Activated CD4-positive, alpha-beta memory T cell treated with anti-CD3 and anti-CD28 coated beads for 36 hours (primary cell): ENCODE results near the gene PRR5. TPM values are rescaled to one million over a fixed set of nuclear protein-coding genes. Genes with fewer than 3 reads are reported as not detected.
A peak's percentile ranks its signal among the peaks of the same experiment; 100 is the strongest.

Source experiments
- CTCF ChIA-PET: fragments of 350-600 bp; sonication (Branson Sonifier 250); formaldehyde crosslinking; loops from one replicate; lab custom pipeline; 2021; ENCODE audit warnings: antibody characterized with exemption, inconsistent platforms; lab: Charles Lee
- POLR2A ChIA-PET: fragments of 350-600 bp; sonication (Branson Sonifier 250); formaldehyde crosslinking; loops from one replicate; lab custom pipeline; 2021; ENCODE audit warnings: antibody characterized with exemption; lab: Charles Lee
- DNase-seq: peaks from one replicate; pipeline ENCODE4 v3.0.0-alpha.2; 2020
- H3K27ac Mint-ChIP-seq: one replicate; pipeline ENCODE4 v1.8.0; 2021; ENCODE audit warnings: mixed read lengths
- H3K27me3 Mint-ChIP-seq: one replicate; pipeline ENCODE4 v1.8.0; 2021; ENCODE audit warnings: mixed read lengths
- H3K36me3 Mint-ChIP-seq: one replicate; pipeline ENCODE4 v1.8.0; 2021; ENCODE audit warnings: mixed read lengths
- H3K4me1 Mint-ChIP-seq: one replicate; pipeline ENCODE4 v1.8.0; 2021; ENCODE audit warnings: low read depth, mixed read lengths
- H3K4me3 Mint-ChIP-seq: one replicate; pipeline ENCODE4 v1.8.0; 2021; ENCODE audit warnings: mild to moderate bottlenecking, mixed read lengths
- H3K9me3 Mint-ChIP-seq: one replicate; pipeline ENCODE4 v1.8.0; 2021; ENCODE audit warnings: mixed read lengths
- intact Hi-C: fragments of 100-400 bp; cut with micrococcal nuclease; formaldehyde crosslinking; loops from one replicate; pipeline ENCODE4 v1.15.1; 2023
- total RNA-seq, 2 experiments: library from RNA; stranded (reverse); gene quantifications; one replicate each; pipeline ENCODE4 v1.2.3, GENCODE V29; 2021

Gene PRR5
- total RNA-seq, 2 experiments from 2014 or later = 10.3 to 11.8 TPM

- peak; percentile 94 for DNase-seq
- peaks cover 47% of the 10 kb centered on the region for H3K4me1 Mint-ChIP-seq
- ChIA-PET CTCF (interaction anchor here (0.6 to 2.5 kb wide), 25 partner anchors 9 to 692 kb away, joined by 3 to 21 read pairs (median 4); no protein-coding TSS in a partner anchor), POLR2A (no interaction called here)
- H3K4me3 Mint-ChIP-seq = peak overlapping the region; percentile 51
- H3K9me3 Mint-ChIP-seq = no peaks in the 10 kb centered on the region
- no peaks in the 10 kb centered on the region for H3K27me3 Mint-ChIP-seq
- intact Hi-C loops = loop anchor here (1.0 to 5.0 kb wide), 5 partner anchors 16 to 502 kb away; partner anchors contain the start of genes PARVG and RTL6
- H3K36me3 Mint-ChIP-seq = no peaks in the 10 kb centered on the region
- H3K27ac Mint-ChIP-seq = peak overlapping the region; percentile 84
These were observed 17.3 kb upstream of the PRR5 start for GRCh38 chr22:44684506-44685383.

DNA sequence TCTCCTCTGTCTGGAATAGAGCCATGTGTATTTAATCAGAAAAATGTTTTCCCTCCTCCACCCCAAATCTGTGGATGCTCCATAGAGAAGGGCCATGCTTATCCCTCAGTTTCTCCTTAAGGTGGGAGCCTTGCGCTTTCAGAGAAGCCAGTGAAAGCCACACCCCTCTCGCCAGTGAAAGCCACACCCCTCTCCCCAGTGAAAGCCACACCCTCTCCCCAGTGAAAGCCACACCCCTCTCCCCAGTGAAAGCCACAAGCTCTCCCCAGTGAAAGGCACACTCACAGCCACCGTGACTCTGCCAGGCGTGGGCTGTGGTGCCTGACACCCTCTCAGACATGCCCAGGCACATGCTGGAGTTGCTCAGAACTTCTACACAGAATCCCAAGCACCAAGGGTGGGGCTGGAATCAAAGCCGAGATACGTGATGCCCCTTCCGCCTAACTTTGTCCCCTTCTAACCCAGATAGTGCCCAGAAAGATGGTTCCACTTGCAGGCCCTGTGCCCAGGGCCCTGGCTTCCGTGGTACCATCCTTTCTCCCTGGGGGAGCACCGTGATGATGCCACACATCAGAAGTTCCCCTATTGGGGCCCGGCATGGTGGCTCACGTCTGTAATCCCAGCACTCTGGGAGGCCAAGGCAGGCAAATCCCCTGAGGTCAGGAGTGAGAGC, 16.5 kb upstream of the PRR5 start:
- Mint-ChIP-seq H3K27ac (peak overlapping the region; percentile 84), H3K36me3 (no peaks in the 10 kb centered on the region), H3K9me3 (no peaks in the 10 kb centered on the region), H3K4me1 (peaks cover 47% of the 10 kb centered on the region), H3K27me3 (no peaks in the 10 kb centered on the region), H3K4me3 (peak overlapping the region; percentile 51)
- POLR2A ChIA-PET = no interaction called here
- intact Hi-C loops = loop anchor here (1.0 to 2.0 kb wide), 3 partner anchors 15 to 21 kb away; no protein-coding TSS in a partner anchor
- DNase-seq = peak; percentile 92
- CTCF ChIA-PET = interaction anchor here (0.6 to 2.5 kb wide), 25 partner anchors 8 to 693 kb away, joined by 3 to 21 read pairs (median 4); no protein-coding TSS in a partner anchor

GRCh38 chr22:44686873-44687600, 15.0 kb upstream of the PRR5 start:
- Mint-ChIP-seq H3K9me3 (no peaks in the 10 kb centered on the region), H3K36me3 (no peaks in the 10 kb centered on the region), H3K4me3 (no peak overlapping the region), H3K27me3 (no peaks in the 10 kb centered on the region), H3K27ac (no peak overlapping the region), H3K4me1 (peaks cover 36% of the 10 kb centered on the region)
- CTCF ChIA-PET = interaction anchor here (0.7 to 1.0 kb wide), 2 partner anchors 10 to 891 kb away, joined by 3 read pairs; no protein-coding TSS in a partner anchor
- intact Hi-C loops = no loop called here
- POLR2A ChIA-PET = no interaction called here
- DNase-seq = no peak

GRCh38 chr22:44689173-44689572, 12.8 kb upstream of the PRR5 start:
- DNase-seq = no peak
- H3K4me1 Mint-ChIP-seq = peaks cover 18% of the 10 kb centered on the region
- H3K36me3 Mint-ChIP-seq = no peaks in the 10 kb centered on the region
- no peak overlapping the region for H3K27ac Mint-ChIP-seq
- no peaks in the 10 kb centered on the region for H3K27me3 Mint-ChIP-seq
- no peak overlapping the region for H3K4me3 Mint-ChIP-seq
- intact Hi-C loops = no loop called here
- ChIA-PET CTCF (interaction anchor here (0.6 to 1.5 kb wide), 6 partner anchors 9 to 520 kb away, joined by 3 to 6 read pairs (median 3); no protein-coding TSS in a partner anchor), POLR2A (no interaction called here)
- no peaks in the 10 kb centered on the region for H3K9me3 Mint-ChIP-seq

GRCh38 chr22:44689915-44690524, 12.0 kb upstream of the PRR5 start:
- H3K9me3 Mint-ChIP-seq = no peaks in the 10 kb centered on the region
- no peak overlapping the region for H3K27ac Mint-ChIP-seq
- no peaks in the 10 kb centered on the region for H3K27me3 Mint-ChIP-seq
- DNase-seq = no peak
- no peaks in the 10 kb centered on the region for H3K36me3 Mint-ChIP-seq
- no peak overlapping the region for H3K4me3 Mint-ChIP-seq
- intact Hi-C loops = no loop called here
- ChIA-PET POLR2A (no interaction called here), CTCF (interaction anchor here (1.1 to 1.5 kb wide), 3 partner anchors 8 to 45 kb away, joined by 3 to 6 read pairs (median 3); no protein-coding TSS in a partner anchor)
- peaks cover 10% of the 10 kb centered on the region for H3K4me1 Mint-ChIP-seq

GRCh38 chr22:44691796-44692661, 10.0 kb upstream of the PRR5 start:
- Mint-ChIP-seq H3K4me3 (no peak overlapping the region), H3K4me1 (no peaks in the 10 kb centered on the region), H3K27ac (no peak overlapping the region), H3K9me3 (no peaks in the 10 kb centered on the region), H3K36me3 (no peaks in the 10 kb centered on the region), H3K27me3 (no peaks in the 10 kb centered on the region)
- DNase-seq = no peak
- POLR2A ChIA-PET = no interaction called here
- intact Hi-C loops = no loop called here
- CTCF ChIA-PET = no interaction called here

DNA sequence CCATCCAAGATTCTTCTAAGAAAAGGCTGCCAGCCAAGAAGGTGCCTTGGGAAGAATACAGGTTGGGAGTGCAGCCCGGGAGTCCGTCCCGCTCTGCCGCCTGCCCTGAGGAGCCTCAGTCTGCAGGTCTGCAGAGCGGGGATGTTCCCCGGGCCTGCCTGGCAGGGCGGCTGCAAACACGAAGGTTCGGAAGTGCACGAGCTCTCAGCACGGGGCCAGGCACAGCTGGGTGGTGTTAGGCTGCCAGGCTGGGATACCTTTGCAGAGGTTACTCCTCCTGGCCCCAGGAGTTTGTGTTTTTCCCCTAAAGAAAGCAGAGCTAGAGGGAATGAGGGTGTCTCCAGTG, 9.4 kb upstream of the PRR5 start:
- POLR2A ChIA-PET = no interaction called here
- intact Hi-C loops = no loop called here
- H3K9me3 Mint-ChIP-seq = no peaks in the 10 kb centered on the region
- no peaks in the 10 kb centered on the region for H3K27me3 Mint-ChIP-seq
- no peaks in the 10 kb centered on the region for H3K4me1 Mint-ChIP-seq
- CTCF ChIA-PET = interaction anchor here (1.6 kb wide), 1 partner anchor 8 kb away, joined by 3 read pairs; no protein-coding TSS in a partner anchor
- no peak overlapping the region for H3K4me3 Mint-ChIP-seq
- H3K36me3 Mint-ChIP-seq = no peaks in the 10 kb centered on the region
- no peak for DNase-seq
- no peak overlapping the region for H3K27ac Mint-ChIP-seq

- no peak overlapping the region for H3K27ac Mint-ChIP-seq
- ChIA-PET POLR2A (no interaction called here), CTCF (interaction anchor here (1.3 to 1.6 kb wide), 2 partner anchors 8 to 42 kb away, joined by 3 read pairs; no protein-coding TSS in a partner anchor)
- intact Hi-C loops = no loop called here
- no peaks in the 10 kb centered on the region for H3K9me3 Mint-ChIP-seq
- H3K27me3 Mint-ChIP-seq = no peaks in the 10 kb centered on the region
- DNase-seq = no peak
- H3K4me3 Mint-ChIP-seq = no peak overlapping the region
- no peaks in the 10 kb centered on the region for H3K36me3 Mint-ChIP-seq
- H3K4me1 Mint-ChIP-seq = no peaks in the 10 kb centered on the region
These were observed 8.9 kb upstream of the PRR5 start for GRCh38 chr22:44693145-44693544.

DNA sequence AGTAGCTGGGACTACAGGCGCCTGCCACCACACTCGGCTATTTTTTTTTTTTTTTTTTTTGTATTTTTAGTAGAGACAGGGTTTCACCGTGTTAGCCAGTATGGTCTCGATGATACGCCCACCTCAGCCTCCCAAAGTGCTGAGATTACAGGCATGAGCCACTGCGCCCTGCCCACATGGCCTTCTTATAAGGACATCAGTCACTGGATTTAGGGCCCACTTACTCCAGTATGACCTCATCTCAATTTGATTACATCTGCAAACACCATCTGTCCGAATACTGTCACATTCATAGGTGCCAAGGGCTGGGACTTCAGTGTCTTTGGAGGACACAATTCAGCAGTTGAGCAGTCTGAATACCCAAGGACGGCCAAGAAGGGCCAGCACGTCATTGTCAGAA, 8.2 kb upstream of the PRR5 start:
- H3K27me3 Mint-ChIP-seq = no peaks in the 10 kb centered on the region
- H3K27ac Mint-ChIP-seq = no peak overlapping the region
- no peak for DNase-seq
- no peaks in the 10 kb centered on the region for H3K9me3 Mint-ChIP-seq
- intact Hi-C loops = no loop called here
- no peaks in the 10 kb centered on the region for H3K4me1 Mint-ChIP-seq
- no peak overlapping the region for H3K4me3 Mint-ChIP-seq
- CTCF ChIA-PET = interaction anchor here (1.3 to 1.6 kb wide), 3 partner anchors 9 to 43 kb away, joined by 3 read pairs; no protein-coding TSS in a partner anchor
- POLR2A ChIA-PET = no interaction called here
- no peaks in the 10 kb centered on the region for H3K36me3 Mint-ChIP-seq

DNA sequence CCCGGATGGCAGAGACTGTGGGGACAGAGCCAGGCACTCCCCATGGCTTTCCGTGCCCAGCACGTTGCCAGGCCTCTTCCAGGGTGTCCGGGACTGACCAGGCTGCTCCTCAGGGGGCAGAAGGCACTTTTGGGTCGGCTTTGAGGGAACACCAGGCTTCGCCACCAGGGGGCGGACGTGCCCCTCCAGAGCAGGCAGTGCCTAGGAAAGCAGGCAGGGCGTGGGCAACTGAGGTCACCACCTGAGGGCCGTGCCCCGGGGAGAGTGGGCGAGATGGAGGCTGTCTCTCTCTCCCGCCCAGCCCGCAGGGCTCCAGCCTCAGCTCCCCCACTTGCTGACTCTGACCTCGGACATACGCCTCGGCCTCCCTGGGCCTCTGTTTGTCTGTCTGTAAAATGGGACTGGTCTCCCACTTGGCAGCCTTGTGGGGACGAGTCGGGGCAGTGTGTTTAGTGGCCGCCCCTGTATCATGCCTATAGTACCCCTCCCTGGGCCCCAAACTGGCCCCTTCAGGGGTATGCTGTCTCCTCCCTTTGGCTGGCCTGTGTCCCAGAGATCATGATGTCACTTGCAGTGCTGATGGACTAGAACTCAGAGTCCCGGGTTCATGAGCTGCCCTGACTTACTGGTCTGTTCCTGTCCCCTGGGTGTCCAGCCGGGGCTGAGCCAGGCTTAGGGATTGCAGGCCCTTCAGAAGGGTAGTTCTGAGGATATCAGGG, 4.4 kb upstream of the PRR5 start:
- H3K27me3 Mint-ChIP-seq = no peaks in the 10 kb centered on the region
- H3K27ac Mint-ChIP-seq = no peak overlapping the region
- peak; percentile 90 for DNase-seq
- intact Hi-C loops = loop anchor here (1.0 kb wide), 1 partner anchor 38 kb away; no protein-coding TSS in a partner anchor
- H3K36me3 Mint-ChIP-seq = no peaks in the 10 kb centered on the region
- CTCF ChIA-PET = interaction anchor here (0.9 to 4.3 kb wide), 11 partner anchors 8 to 43 kb away, joined by 4 to 53 read pairs (median 5); no protein-coding TSS in a partner anchor
- H3K9me3 Mint-ChIP-seq = no peaks in the 10 kb centered on the region
- POLR2A ChIA-PET = no interaction called here
- H3K4me1 Mint-ChIP-seq = no peaks in the 10 kb centered on the region
- no peak overlapping the region for H3K4me3 Mint-ChIP-seq
